K562 (cell line): Measurements from ENCODE around the gene LCE7A. TPM values are rescaled to one million over a fixed set of nuclear protein-coding genes. Genes with fewer than 3 reads are reported as not detected.

Source experiments
- ATAC-seq: fragments of 200-7000 bp; cut with Tn5 transposase; 3 replicates; pipeline ENCODE4 v1.9.1; 2020; ENCODE audit warnings: moderate library complexity
- BruUV-seq: library from RNA; stranded (reverse); fragments of 400-500 nt; replicated peaks from 2 replicates; lab custom pipeline; 2021; lab: Mats Ljungman, UMichigan
- CTCF ChIA-PET: fragments of 300-600 bp; formaldehyde crosslinking; extraction: SDS; loops from one replicate; lab custom pipeline; 2021; ENCODE audit warnings: low intra/inter-chr PET ratio; lab: Yijun Ruan, JAX
- POLR2A ChIA-PET: fragments of 300-600, 350-650 bp; sonication (Branson Sonifier 250); formaldehyde crosslinking; extraction: SDS; loops from one replicate; lab custom pipeline; 2021; ENCODE audit warnings: antibody characterized with exemption, inconsistent platforms; lab: Yijun Ruan, JAX
- DNase-seq, 4 experiments: peaks; one replicate each; pipeline versions ENCODE4 v3.0.0 to v3.0.0-alpha.2; 2011 to 2018; ENCODE audit warnings: low spot score in 3 of 4, mixed read lengths in 3 of 4; ENCODE audit errors: extremely low read depth in 1 of 4
- FAIRE-seq: peaks from 2 replicates; lab custom pipeline; 2011; peaks lifted over from hg19 to GRCh38; lab: Jason Lieb, UNC
- H2AFZ ChIP-seq: 2 replicates; pipeline ENCODE4 v1.6.0; 2011; ENCODE audit warnings: low read depth, low read length, control low read depth, inconsistent platforms
- H3K27ac ChIP-seq: fragments of 200-600 bp; 3 replicates; pipeline ENCODE4 v1.8.0; 2011; ENCODE audit warnings: low read depth, mild to moderate bottlenecking, control low read depth, inconsistent platforms, low read length, moderate library complexity, mixed read lengths; ENCODE audit errors: extremely low read depth
- H3K27me3 ChIP-seq, 2 experiments: fragments of 300-600 bp in 1 of 2; 2 replicates in 1 of 2; 3 replicates in 1 of 2; pipeline versions ENCODE4 v1.6.0 to v1.8.0; 2011; ENCODE audit warnings: inconsistent platforms in 2 of 2, low read length in 2 of 2, mild to moderate bottlenecking in 1 of 2, mixed read lengths in 1 of 2, moderate library complexity in 1 of 2; ENCODE audit not compliant: control insufficient read depth in 2 of 2, insufficient read depth in 2 of 2
- H3K36me3 ChIP-seq: fragments of 300-600 bp; 3 replicates; pipeline ENCODE4 v1.8.0; 2011; ENCODE audit warnings: mild to moderate bottlenecking, low read length, inconsistent platforms; ENCODE audit not compliant: control insufficient read depth, insufficient read depth
- H3K4me1 ChIP-seq, 2 experiments: fragments of 200-600 bp in 1 of 2; replicated peaks in 1 of 2; 2 replicates in 1 of 2; 3 replicates in 1 of 2; pipeline versions ENCODE4 v1.5.1 to v1.8.0; 2011; ENCODE audit warnings: inconsistent platforms in 2 of 2, low read length in 2 of 2, mild to moderate bottlenecking in 1 of 2, mixed read lengths in 1 of 2, moderate library complexity in 1 of 2; ENCODE audit not compliant: control insufficient read depth in 2 of 2, insufficient read depth in 2 of 2
- H3K4me2 ChIP-seq: 2 replicates; pipeline ENCODE4 v1.6.1; 2011; ENCODE audit warnings: low read length, control low read depth, inconsistent platforms, mixed read lengths; ENCODE audit not compliant: insufficient read depth
- H3K4me3 ChIP-seq: fragments of 200-600 bp; sonication (generic), shearing (Covaris generic); 2 replicates; pipeline ENCODE4 v1.5.1; 2016; ENCODE audit warnings: control low read depth, inconsistent platforms
- H3K79me2 ChIP-seq: fragments of 200-600 bp; 3 replicates; pipeline ENCODE4 v1.8.0; 2011; ENCODE audit warnings: low read length, inconsistent platforms; ENCODE audit not compliant: control insufficient read depth, insufficient read depth
- H3K9ac ChIP-seq, 2 experiments: 2 replicates each; pipeline versions ENCODE4 v1.6.0 to v1.6.1; 2011; ENCODE audit warnings: low read depth in 2 of 2, low read length in 2 of 2, control low read depth in 1 of 2, inconsistent platforms in 1 of 2, mild to moderate bottlenecking in 1 of 2, mixed read lengths in 1 of 2; ENCODE audit not compliant: insufficient read depth in 1 of 2
- H3K9me1 ChIP-seq: one replicate; pipeline ENCODE4 v1.6.0; 2011; ENCODE audit warnings: inconsistent platforms, mild to moderate bottlenecking, low read length, moderate library complexity; ENCODE audit not compliant: control insufficient read depth, insufficient read depth
- H3K9me3 ChIP-seq: replicated peaks from 2 replicates; pipeline ENCODE4 v1.5.1; 2011; ENCODE audit warnings: low read depth, low read length, inconsistent platforms; ENCODE audit not compliant: control insufficient read depth, insufficient read depth
- H4K20me1 ChIP-seq: replicated peaks from 2 replicates; pipeline ENCODE4 v1.6.1; 2011; ENCODE audit warnings: low read length, inconsistent platforms, mixed read lengths; ENCODE audit not compliant: control insufficient read depth, insufficient read depth
- CBX5 ChIP-seq: IDR thresholded peaks from 2 replicates; pipeline ENCODE4 v1.6.1; 2014; ENCODE audit warnings: low read depth, borderline replicate concordance
- CCAR2 ChIP-seq: fragments of 200-400 bp; formaldehyde crosslinking; IDR thresholded peaks from 2 replicates; pipeline ENCODE4 v1.6.1; 2017; ENCODE audit warnings: mild to moderate bottlenecking, low read depth, low read length
- GMEB1 ChIP-seq: fragments of 250-450 bp; sonication (Bioruptor Pico); IDR thresholded peaks from 2 replicates; pipeline ENCODE4 v1.4.0; 2020; ENCODE audit warnings: mild to moderate bottlenecking
- HCFC1 ChIP-seq: IDR thresholded peaks from 2 replicates; pipeline ENCODE4 v1.6.1; 2012; ENCODE audit warnings: low read depth, low read length, improper control_type of control experiment
- HDAC3 ChIP-seq: fragments of 450-650 bp; IDR thresholded peaks from 2 replicates; pipeline ENCODE4 v1.6.1; 2018; ENCODE audit warnings: borderline replicate concordance, mild to moderate bottlenecking, moderate library complexity; ENCODE audit not compliant: partially characterized antibody
- IFI16 ChIP-seq: fragments of 250-450 bp; sonication (Bioruptor Pico); IDR thresholded peaks from 2 replicates; pipeline ENCODE4 v2.1.2; 2022; ENCODE audit warnings: mild to moderate bottlenecking, inconsistent platforms
- IRF2 ChIP-seq: sonication (generic); formaldehyde crosslinking; IDR thresholded peaks from 2 replicates; pipeline ENCODE4 v1.8.1; 2022; ENCODE audit warnings: mild to moderate bottlenecking, missing genetic modification reagents
- KDM5B ChIP-seq: fragments of 200-600 bp; sonication (generic); IDR thresholded peaks from 2 replicates; pipeline ENCODE4 v1.6.1; 2012; ENCODE audit warnings: low read depth, mild to moderate bottlenecking, moderate library complexity, low read length, control low read depth, inconsistent platforms; ENCODE audit not compliant: insufficient replicate concordance
- MAFG ChIP-seq: fragments of 450-650 bp; conservative IDR thresholded peaks from 2 replicates; pipeline ENCODE4 v1.6.1; 2016; ENCODE audit warnings: missing genetic modification characterization, missing compliant biosample characterization
- NCOA6 ChIP-seq: fragments of 450-650 bp; IDR thresholded peaks from 2 replicates; pipeline ENCODE4 v1.6.1; 2017; ENCODE audit warnings: mild to moderate bottlenecking
- PTRF ChIP-seq: fragments of 450-650 bp; IDR thresholded peaks from 2 replicates; pipeline ENCODE4 v1.6.1; 2016; ENCODE audit warnings: mild to moderate bottlenecking, missing genetic modification characterization, missing compliant biosample characterization
- SIX5 ChIP-seq, 2 experiments: IDR thresholded peaks; 2 replicates each; pipeline ENCODE4 v1.6.1; 2011; ENCODE audit warnings: low read length in 2 of 2, borderline replicate concordance in 1 of 2, low read depth in 1 of 2, mild to moderate bottlenecking in 1 of 2, moderate library complexity in 1 of 2; ENCODE audit not compliant: insufficient read depth in 1 of 2
- ZBTB17 ChIP-seq: fragments of 450-650 bp; formaldehyde crosslinking; IDR thresholded peaks from 2 replicates; pipeline ENCODE4 v1.4.0; 2020; ENCODE audit warnings: mild to moderate bottlenecking
- ZNF165 ChIP-seq: fragments of 250-450 bp; sonication (Bioruptor Pico); IDR thresholded peaks from 2 replicates; pipeline ENCODE4 v1.4.0; 2020; ENCODE audit warnings: borderline replicate concordance
- ZNF699 ChIP-seq: fragments of 250-450 bp; sonication (Bioruptor Pico); IDR thresholded peaks from 2 replicates; pipeline ENCODE4 v1.8.0; 2021; ENCODE audit warnings: mild to moderate bottlenecking, moderate library complexity; ENCODE audit not compliant: insufficient replicate concordance
- WGBS: fragments of 100-300 bp; shearing (Covaris generic); methylation state at CpG from one replicate; pipeline ENCODE4 v1.1.6; 2016; ENCODE audit warnings: low coverage, mixed read lengths; ENCODE audit not compliant: insufficient coverage; ENCODE audit errors: missing lambda C conversion rate; 5-methylcytosine and 5-hydroxymethylcytosine counted together
- in situ Hi-C: fragments of 300-500 bp; cut with MboI; formaldehyde crosslinking; loops from 4 replicates; pipeline ENCODE4 v1.15.0; 2018; ENCODE audit warnings: inconsistent platforms, mixed read lengths
- intact Hi-C: fragments of 100-400 bp; cut with micrococcal nuclease; formaldehyde crosslinking; loops from 2 replicates; pipeline ENCODE4 v1.14.2; 2022
- polyA plus RNA-seq, 8 experiments: library from polyadenylated mRNA; depleted of rRNA in 4 of 8; stranded (reverse) in 5 of 8; unstranded in 3 of 8; fragments of >200 nt; fragmentation: Nextera tagmentation in 2 of 8; fragmentation: Illumina TruSeq in 1 of 8; extraction: Ambion mirVana in 2 of 8; extraction: Trizol in 1 of 8; gene quantifications; 2 replicates each; pipeline versions ENCODE4 v1.2.1 to v1.2.3, GENCODE V29; 2011 to 2014; ENCODE audit warnings: inconsistent platforms in 1 of 8, missing spikeins in 1 of 8
- total RNA-seq, 7 experiments: library from RNA; depleted of rRNA in 6 of 7; stranded (reverse); fragments of >200 nt in 6 of 7; fragmentation: Illumina TruSeq in 2 of 7; extraction: Trizol in 2 of 7; gene quantifications; 2 replicates each; pipeline versions ENCODE4 v1.2.1 to v1.2.3, GENCODE V29; 2011 to 2021; ENCODE audit warnings: low replicate concordance in 1 of 7
- TF ChIP-seq, protein P1 (sequence below): sonication (generic); formaldehyde crosslinking; IDR thresholded peaks from 2 replicates; pipeline ENCODE4 v1.8.1; 2023; ENCODE audit warnings: mild to moderate bottlenecking, missing genetic modification reagents

Gene LCE7A
- total and polyA plus RNA-seq, 9 of the 15 experiments (the other 6 are each of a cell fraction or from before 2014, with no cell fraction given), result not detected

- Histone ChIP-seq H3K27me3 (peaks cover 0 to 16% of the 10 kb centered on the region in 2 experiments; a peak in 1 of 5 replicates), H3K9ac (no peak overlapping the region), H3K27ac (no peak overlapping the region), H3K79me2 (no peaks in the 10 kb centered on the region), H3K4me3 (no peak overlapping the region), H4K20me1 (no peaks in the 10 kb centered on the region)
- DNase-seq, result no peak
- CTCF ChIA-PET, result no interaction called here
- in situ Hi-C loops (no loop called here), intact Hi-C loops (no loop called here)
- ATAC-seq, result no peak
- TF ChIP-seq SIX5 (IDR thresholded peaks at IDR 0.05; ENCODE audit: borderline replicate concordance in 1 of 2, insufficient read depth in 1 of 2, low read depth in 1 of 2, low read length in 2 of 2), result no peak
- TF ChIP-seq PTRF (tag), result no peak
- TF ChIP-seq CCAR2, result no peak
- TF ChIP-seq, protein P1, sequence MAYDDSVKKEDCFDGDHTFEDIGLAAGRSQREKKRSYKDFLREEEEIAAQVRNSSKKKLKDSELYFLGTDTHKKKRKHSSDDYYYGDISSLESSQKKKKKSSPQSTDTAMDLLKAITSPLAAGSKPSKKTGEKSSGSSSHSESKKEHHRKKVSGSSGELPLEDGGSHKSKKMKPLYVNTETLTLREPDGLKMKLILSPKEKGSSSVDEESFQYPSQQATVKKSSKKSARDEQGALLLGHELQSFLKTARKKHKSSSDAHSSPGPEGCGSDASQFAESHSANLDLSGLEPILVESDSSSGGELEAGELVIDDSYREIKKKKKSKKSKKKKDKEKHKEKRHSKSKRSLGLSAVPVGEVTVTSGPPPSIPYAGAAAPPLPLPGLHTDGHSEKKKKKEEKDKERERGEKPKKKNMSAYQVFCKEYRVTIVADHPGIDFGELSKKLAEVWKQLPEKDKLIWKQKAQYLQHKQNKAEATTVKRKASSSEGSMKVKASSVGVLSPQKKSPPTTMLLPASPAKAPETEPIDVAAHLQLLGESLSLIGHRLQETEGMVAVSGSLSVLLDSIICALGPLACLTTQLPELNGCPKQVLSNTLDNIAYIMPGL (CRISPR knock-in tag), result no peak
- no peak for TF ChIP-seq ZNF699 (CRISPR knock-in tag)
- TF ChIP-seq HDAC3, result no peak
- TF ChIP-seq NCOA6, result no peak
- no peak for TF ChIP-seq GMEB1 (CRISPR knock-in tag)
- TF ChIP-seq CBX5, result no peak
- no peak for TF ChIP-seq KDM5B
- TF ChIP-seq IRF2 (CRISPR knock-in tag), result no peak
- no peak for TF ChIP-seq HCFC1
- no peak for TF ChIP-seq MAFG
- no peak for TF ChIP-seq ZBTB17 (CRISPR knock-in tag)
- TF ChIP-seq ZNF165, result no peak
- no peak for TF ChIP-seq IFI16 (CRISPR knock-in tag)
- TF ChIP-seq, all 486 proteins: peak for 0
- no peaks in the 10 kb centered on the region for H3K36me3 ChIP-seq
- H3K9me3 ChIP-seq, result no peaks in the 10 kb centered on the region
- no peak overlapping the region for H2AFZ ChIP-seq
- H3K4me1 ChIP-seq, result no peaks in the 10 kb centered on the region
- 0% methylated on average over 4 of the region's 4 CpGs for WGBS
- FAIRE-seq, result no peak
- POLR2A ChIA-PET, result no interaction called here
- H3K4me2 ChIP-seq, result no peak overlapping the region
- H3K9me1 ChIP-seq, result no peaks in the 10 kb centered on the region
- BruUV-seq, result no TSS peak
These were observed 25.3 kb downstream of the LCE7A start for GRCh38 chr1:152884966-152885624.
